ENCODE measurements around the gene SLC43A3. TPM values are rescaled to one million over a fixed set of nuclear protein-coding genes. Genes with fewer than 3 reads are reported as not detected.

Gene SLC43A3
- total and polyA plus RNA-seq, 9 of the 15 experiments (the other 6 are each of a cell fraction or from before 2014, with no cell fraction given), result 63.7 to 281 (median 139) TPM

GRCh38 chr11:57402188-57403002 is 24.5 kb downstream of the SLC43A3 start (continued):
- peak; percentile 97 for TF ChIP-seq JUND (IDR thresholded peaks at IDR 0.05; ENCODE audit: borderline replicate concordance, low read depth, low read length)
- peak; percentile 99 for TF ChIP-seq JUND (tag; IDR thresholded peaks at IDR 0.05; ENCODE audit: borderline replicate concordance, low read depth, low read length)
- TF ChIP-seq MCM5 (IDR thresholded peaks at IDR 0.05; ENCODE audit: low read depth), result no peak
- peak; percentile 44 for TF ChIP-seq NFIC (IDR thresholded peaks at IDR 0.05)
- TF ChIP-seq EP300 (IDR thresholded peaks at IDR 0.05; ENCODE audit: low read length), result peak; percentile 88
- no peak for TF ChIP-seq ZNF398 (CRISPR knock-in tag; IDR thresholded peaks at IDR 0.05)
- no peak for TF ChIP-seq TARDBP (IDR thresholded peaks at IDR 0.05)
- peak; percentile 94 for TF ChIP-seq ZEB2 (IDR thresholded peaks at IDR 0.05)
- peak; percentile 23 for TF ChIP-seq BRD9 (IDR thresholded peaks at IDR 0.05; ENCODE audit: low read depth, partially characterized antibody)
- TF ChIP-seq TCF7 (IDR thresholded peaks at IDR 0.05; ENCODE audit: borderline replicate concordance), result 0 out of 2 replicates have a peak, but pooled peaks have one; percentile 39
- TF ChIP-seq MNT (conservative IDR thresholded peaks at IDR 0.05), result peak; percentile 64 to 66; a peak in 3 of 4 replicates
- peak; percentile 80 for TF ChIP-seq GATA2 (CRISPR knock-in tag; IDR thresholded peaks at IDR 0.05)
- peak; percentile 87 for TF ChIP-seq SOX6 (IDR thresholded peaks at IDR 0.05)
- TF ChIP-seq NCOR1 (IDR thresholded peaks at IDR 0.05), result peak; percentile 73
- peak; percentile 52; the same call in 1 of the 2 replicates for TF ChIP-seq SMAD4 (CRISPR knock-in tag; conservative IDR thresholded peaks at IDR 0.05)
- no peak for TF ChIP-seq C11orf30 (IDR thresholded peaks at IDR 0.05; ENCODE audit: low read depth)
- TF ChIP-seq ZNF707 (CRISPR knock-in tag; conservative IDR thresholded peaks at IDR 0.05), result no peak
- TF ChIP-seq ESRRA (IDR thresholded peaks at IDR 0.05; ENCODE audit: borderline replicate concordance, low read depth), result 0 out of 2 replicates have a peak, but pooled peaks have one; percentile 22
- TF ChIP-seq TRIM28 (IDR thresholded peaks at IDR 0.05), result no peak
- peak; percentile 92 for TF ChIP-seq TEAD4 (IDR thresholded peaks at IDR 0.05; ENCODE audit: low read length)
- TF ChIP-seq TEAD4 (CRISPR knock-in tag; IDR thresholded peaks at IDR 0.05; ENCODE audit: borderline replicate concordance), result no peak
- TF ChIP-seq GATAD2B (IDR thresholded peaks at IDR 0.05; ENCODE audit: borderline replicate concordance), result peak; percentile 13; the same call in 1 of the 2 replicates
- no peak for TF ChIP-seq ZNF232 (CRISPR knock-in tag; IDR thresholded peaks at IDR 0.05)
- no peak for TF ChIP-seq CEBPB (tag; IDR thresholded peaks at IDR 0.05)
- no peak for TF ChIP-seq RNF219 (CRISPR knock-in tag; IDR thresholded peaks at IDR 0.05)

All from K562 (cell line).